ENCODE measurements around the gene AFF1. TPM values are rescaled to one million over a fixed set of nuclear protein-coding genes. Genes with fewer than 3 reads are reported as not detected.
A peak's percentile ranks its signal among the peaks of the same experiment; 100 is the strongest.

Gene AFF1
- total RNA-seq, 1 donor from 2014 or later, result 58.2 TPM

GRCh38 chr4:87150498-87151261, 215.9 kb downstream of the AFF1 start:
- Histone ChIP-seq H3K79me2 (ENCODE audit: insufficient read depth, low read length) (no peaks in the 10 kb centered on the region), H3K36me3 (ENCODE audit: insufficient read depth, low read length) (no peaks in the 10 kb centered on the region), H3K4me2 (ENCODE audit: low read length) (no peak overlapping the region), H3K9me3 (ENCODE audit: insufficient read depth, low read depth, low read length) (no peaks in the 10 kb centered on the region), H3K4me1 (ENCODE audit: insufficient read depth, low read length) (no peaks in the 10 kb centered on the region), H4K20me1 (ENCODE audit: insufficient read depth, low read length) (no peaks in the 10 kb centered on the region), H3K9ac (ENCODE audit: low read length) (no peak overlapping the region), H2AFZ (ENCODE audit: low read depth, low read length) (no peak overlapping the region), H3K27me3 (ENCODE audit: insufficient read depth, low read length) (no peaks in the 10 kb centered on the region), H3K27ac (ENCODE audit: low read depth, low read length) (no peak overlapping the region), H3K4me3 (ENCODE audit: insufficient read depth, low read depth, low read length) (no peak overlapping the region)
- no peak overlapping the region for H3K27ac Mint-ChIP-seq (ENCODE audit: unreplicated experiment)
- H3K4me3 Mint-ChIP-seq (ENCODE audit: unreplicated experiment), result no peak overlapping the region
- H3K27me3 Mint-ChIP-seq (ENCODE audit: low read depth, unreplicated experiment), result no peaks in the 10 kb centered on the region
- TF ChIP-seq CTCF (IDR thresholded peaks at IDR 0.05; ENCODE audit: insufficient read depth, low read depth, low read length), result peak; percentile 97
- TF ChIP-seq EZH2 (IDR thresholded peaks at IDR 0.05; ENCODE audit: insufficient read depth, low read length), result no peak
- FAIRE-seq (peak; percentile 94), DNase-seq (ENCODE audit: low read depth) (peak; percentile 36)
- H3K4me1 Mint-ChIP-seq (ENCODE audit: low read depth, unreplicated experiment), result peaks cover 2% of the 10 kb centered on the region
- H3K36me3 Mint-ChIP-seq (ENCODE audit: low read depth, unreplicated experiment), result peaks cover 3% of the 10 kb centered on the region
- no peaks in the 10 kb centered on the region for H3K9me3 Mint-ChIP-seq (ENCODE audit: unreplicated experiment)

GRCh38 chr4:87151730-87152129, 216.9 kb downstream of the AFF1 start:
- H3K9ac ChIP-seq (ENCODE audit: low read length), result no peak overlapping the region
- no peaks in the 10 kb centered on the region for H3K36me3 ChIP-seq (ENCODE audit: insufficient read depth, low read length)
- Mint-ChIP-seq H3K9me3 (ENCODE audit: unreplicated experiment) (no peaks in the 10 kb centered on the region), H3K27me3 (ENCODE audit: low read depth, unreplicated experiment) (no peaks in the 10 kb centered on the region), H3K36me3 (ENCODE audit: low read depth, unreplicated experiment) (no peaks in the 10 kb centered on the region), H3K4me1 (ENCODE audit: low read depth, unreplicated experiment) (peaks cover 2% of the 10 kb centered on the region), H3K27ac (ENCODE audit: unreplicated experiment) (no peak overlapping the region), H3K4me3 (ENCODE audit: unreplicated experiment) (no peak overlapping the region)
- H3K4me1 ChIP-seq (ENCODE audit: insufficient read depth, low read length), result no peaks in the 10 kb centered on the region
- no peak for FAIRE-seq
- H3K27me3 ChIP-seq (ENCODE audit: insufficient read depth, low read length), result no peaks in the 10 kb centered on the region
- H3K4me3 ChIP-seq (ENCODE audit: insufficient read depth, low read depth, low read length), result no peak overlapping the region
- no peaks in the 10 kb centered on the region for H3K9me3 ChIP-seq (ENCODE audit: insufficient read depth, low read depth, low read length)
- no peak for DNase-seq (ENCODE audit: low read depth)
- TF ChIP-seq CTCF (IDR thresholded peaks at IDR 0.05; ENCODE audit: insufficient read depth, low read depth, low read length) (no peak), EZH2 (IDR thresholded peaks at IDR 0.05; ENCODE audit: insufficient read depth, low read length) (no peak)
- H4K20me1 ChIP-seq (ENCODE audit: insufficient read depth, low read length), result no peaks in the 10 kb centered on the region
- H3K4me2 ChIP-seq (ENCODE audit: low read length), result no peak overlapping the region
- no peak overlapping the region for H3K27ac ChIP-seq (ENCODE audit: low read depth, low read length)
- H3K79me2 ChIP-seq (ENCODE audit: insufficient read depth, low read length), result no peaks in the 10 kb centered on the region
- H2AFZ ChIP-seq (ENCODE audit: low read depth, low read length), result no peak overlapping the region
